HG03575 (cell line): Measurements from ENCODE around the gene GIMAP2.
"Not testable (repeated sequence)": the region's sequence is repeated elsewhere in the genome, so short reads cannot be mapped to it uniquely, and the experiment has no call there.

Source experiments
- ATAC-seq: cut with Tn5 transposase; IDR thresholded peaks from one replicate; pipeline ENCODE4 v1.9.1; 2021; ENCODE audit not compliant: unreplicated experiment, insufficient number of reproducible peaks, low FRiP score; ENCODE audit errors: extremely low read depth

GIMAP2 gene

DNA sequence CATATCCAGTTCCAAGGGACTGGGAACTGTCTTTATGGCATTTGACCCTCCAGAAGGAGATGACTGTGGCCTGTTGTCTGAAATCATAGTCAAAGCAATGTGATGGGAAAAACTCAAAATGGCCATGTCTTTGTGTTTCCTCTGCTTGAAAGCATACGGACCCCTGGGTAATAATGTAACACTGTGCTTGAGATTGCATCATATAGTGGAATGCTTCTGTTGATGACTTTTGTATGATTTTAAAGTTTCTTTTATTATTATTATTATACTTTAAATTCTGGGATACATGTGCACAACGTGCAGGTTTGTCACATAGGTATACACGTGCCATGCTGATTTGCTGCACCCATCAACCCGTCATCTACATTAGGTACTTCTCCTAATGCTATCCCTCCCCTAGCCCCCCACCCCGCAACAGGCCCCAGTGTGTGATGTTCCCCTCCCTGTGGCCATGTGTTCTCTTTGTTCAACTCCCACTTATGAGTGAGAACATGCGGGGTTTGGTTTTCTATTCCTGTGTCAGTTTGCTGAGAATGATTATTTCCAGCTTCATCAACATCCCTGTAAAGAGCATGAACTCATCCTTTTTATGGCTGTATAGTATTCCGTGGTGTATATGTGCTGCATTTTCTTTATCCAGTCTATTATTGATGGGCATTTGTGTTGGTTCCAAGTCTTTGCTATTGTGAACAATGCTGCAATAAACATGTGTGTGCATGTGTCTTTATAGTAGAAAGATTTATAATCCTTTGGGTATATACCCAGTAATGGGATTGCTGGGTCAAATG lies 13.5 kb upstream of the GIMAP2 start:
- not testable (repeated sequence) for ATAC-seq

DNA sequence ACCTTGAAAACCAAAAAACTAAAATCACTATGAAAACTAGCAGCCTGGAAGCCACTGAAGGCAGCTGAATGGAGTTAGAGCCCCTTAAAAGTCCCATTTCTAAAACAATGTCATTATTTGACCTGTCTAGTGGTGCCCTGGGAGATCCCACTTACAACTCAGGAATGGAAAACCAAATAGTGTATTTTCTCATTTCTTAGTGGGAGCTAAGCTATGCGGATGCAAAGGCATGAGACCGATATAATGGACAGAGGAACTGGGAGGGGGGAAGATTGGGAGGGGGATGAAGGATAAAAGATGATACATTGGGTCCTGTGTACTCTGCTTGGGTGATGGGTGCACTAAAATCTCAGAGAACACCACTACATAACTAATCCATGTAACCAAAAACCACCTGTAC lies 9.8 kb upstream of the GIMAP2 start:
- ATAC-seq = no peak

DNA sequence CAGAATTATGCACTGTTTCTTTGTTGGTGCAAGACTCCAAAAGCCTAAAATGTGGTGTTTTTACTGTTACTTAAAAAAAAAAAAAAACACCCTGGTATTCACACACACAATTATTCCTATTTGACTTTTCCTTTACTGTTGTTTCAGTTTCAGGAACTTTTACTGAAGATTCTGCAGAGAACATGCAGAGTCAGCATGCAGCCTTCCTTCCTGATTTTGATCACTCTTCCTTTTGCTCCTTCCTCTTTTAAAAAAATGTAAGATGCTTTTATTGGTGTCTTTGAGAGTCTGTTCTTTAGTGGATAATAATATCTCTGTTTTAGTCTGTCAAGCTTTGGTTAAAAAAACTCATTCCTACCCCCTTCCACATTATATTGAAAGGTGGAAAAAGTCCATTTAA lies 9.2 kb upstream of the GIMAP2 start:
- not testable (repeated sequence) for ATAC-seq

DNA sequence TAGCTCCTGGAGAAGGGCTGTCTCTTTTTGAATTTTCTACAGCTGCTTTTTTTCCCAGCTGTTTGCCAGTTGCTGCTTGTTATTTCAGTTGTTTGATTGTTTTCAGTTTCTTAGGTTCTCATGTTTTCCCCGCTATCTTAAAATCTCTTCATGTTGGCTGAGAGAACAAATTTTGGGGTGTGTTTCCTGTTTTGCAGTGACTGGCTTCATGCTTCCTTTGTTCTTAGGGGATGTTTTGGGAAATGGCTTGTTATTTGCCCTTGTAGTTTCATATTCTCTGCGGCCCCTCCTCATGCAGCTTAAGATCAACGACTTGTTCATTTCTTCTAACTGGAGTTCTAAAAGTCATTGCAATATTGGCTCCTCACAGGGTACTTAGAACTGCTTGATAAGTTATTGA lies 8.7 kb upstream of the GIMAP2 start:
- ATAC-seq = not testable (repeated sequence)

DNA sequence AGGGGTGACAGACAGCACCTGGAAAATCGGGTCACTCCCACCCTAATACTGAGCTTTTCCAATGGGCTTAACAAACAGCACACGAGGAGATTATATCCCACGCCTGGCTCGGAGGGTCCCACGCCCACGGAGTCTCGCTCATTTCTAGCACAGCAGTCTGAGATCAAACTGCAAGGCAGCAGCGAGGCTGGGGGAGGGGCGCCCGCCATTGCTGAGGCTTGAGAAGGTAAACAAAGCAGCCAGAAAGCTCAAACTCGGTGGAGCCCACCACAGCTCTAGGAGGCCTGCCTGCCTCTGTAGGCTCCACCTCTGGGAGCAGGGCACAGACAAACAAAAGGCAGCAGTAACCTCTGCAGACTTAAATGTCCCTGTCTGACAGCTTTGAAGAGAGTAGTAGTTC lies 6.9 kb upstream of the GIMAP2 start:
- not testable (repeated sequence) for ATAC-seq

DNA sequence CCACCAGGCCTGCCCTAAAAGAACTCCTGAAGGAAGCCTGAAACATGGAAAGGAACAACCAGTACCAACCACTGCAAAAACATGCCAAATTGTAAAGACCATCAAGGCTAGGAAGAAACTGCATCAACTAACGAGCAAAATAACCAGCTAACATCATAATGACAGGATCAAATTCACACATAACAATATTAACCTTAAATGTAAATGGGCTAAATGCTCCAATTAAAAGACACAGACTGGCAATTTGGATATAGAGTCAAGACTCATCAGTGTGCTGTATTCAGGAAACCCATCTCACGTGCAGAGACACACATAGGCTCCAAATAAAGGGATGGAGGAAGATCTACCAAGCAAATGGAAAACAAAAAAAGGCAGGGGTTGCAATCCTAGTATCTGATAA lies 5.1 kb upstream of the GIMAP2 start:
- not testable (repeated sequence) for ATAC-seq

DNA sequence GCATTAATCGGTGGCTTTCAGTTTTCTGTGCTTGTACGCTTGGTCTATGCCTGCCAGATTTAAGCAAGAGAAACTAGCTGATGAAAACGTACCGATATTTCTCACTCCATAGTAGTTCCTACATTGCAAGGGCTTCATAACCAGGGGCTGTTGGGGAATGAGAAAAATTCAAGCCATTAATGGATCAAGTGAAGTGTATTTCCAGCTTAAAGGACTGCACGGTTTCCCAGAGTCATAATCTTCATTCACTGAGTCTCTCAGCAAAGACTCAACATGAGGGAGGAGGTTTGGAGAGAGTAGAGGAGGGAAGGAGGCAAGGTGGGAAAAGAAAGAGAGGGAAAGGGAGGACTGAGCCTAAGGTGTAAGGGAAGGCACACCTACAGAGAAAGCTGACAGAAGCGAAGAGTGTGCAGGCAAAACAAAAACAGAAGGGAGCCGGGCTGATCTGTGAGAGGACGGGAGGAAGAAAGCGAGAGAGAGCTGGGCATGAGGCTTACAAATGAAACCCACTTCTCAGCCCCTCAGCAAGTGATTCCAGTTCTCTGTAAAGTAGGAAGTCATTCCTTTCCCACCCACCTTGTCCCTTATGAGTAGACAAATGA lies 625 bp downstream of the GIMAP2 start:
- no peak for ATAC-seq

DNA sequence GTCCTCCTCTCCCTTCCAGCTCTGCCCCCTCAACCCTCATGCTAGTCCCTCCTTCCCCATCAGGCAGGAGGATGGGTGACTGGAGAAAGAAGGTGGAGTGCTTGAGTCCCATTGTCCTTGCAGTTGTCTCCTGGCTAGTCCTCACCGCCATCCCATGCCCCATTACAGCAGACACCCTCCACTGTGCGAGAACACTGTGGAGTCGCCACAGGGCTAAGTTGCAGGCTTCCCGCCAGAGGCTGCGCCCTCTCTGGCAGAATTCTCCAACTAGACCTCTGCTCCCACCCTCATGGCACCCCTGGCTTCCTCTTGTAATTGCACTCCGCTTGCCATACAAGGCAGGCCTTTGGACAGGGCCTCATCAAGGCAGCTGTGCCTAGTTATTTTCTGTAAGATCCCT lies 3.1 kb downstream of the GIMAP2 start:
- no peak for ATAC-seq

DNA sequence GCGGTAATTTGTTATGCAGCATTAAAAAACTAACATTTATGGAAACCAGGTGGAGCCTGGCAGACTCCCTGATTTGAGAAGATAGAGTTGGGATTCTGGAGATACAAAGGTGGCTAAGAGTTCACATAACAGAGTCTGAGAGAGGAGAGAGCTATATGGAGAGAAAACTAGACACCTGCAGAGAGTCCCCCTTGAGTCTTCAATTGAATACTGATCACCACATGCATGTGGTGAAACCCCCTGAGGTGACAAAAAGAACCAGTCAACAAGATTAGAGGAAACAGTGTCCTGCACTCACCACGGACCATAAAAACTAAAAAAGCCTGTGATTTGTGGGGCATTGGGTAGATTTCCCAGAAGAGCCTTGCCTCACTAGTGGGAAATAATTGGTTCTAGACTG lies 10.1 kb downstream of the GIMAP2 start:
- no peak for ATAC-seq

DNA sequence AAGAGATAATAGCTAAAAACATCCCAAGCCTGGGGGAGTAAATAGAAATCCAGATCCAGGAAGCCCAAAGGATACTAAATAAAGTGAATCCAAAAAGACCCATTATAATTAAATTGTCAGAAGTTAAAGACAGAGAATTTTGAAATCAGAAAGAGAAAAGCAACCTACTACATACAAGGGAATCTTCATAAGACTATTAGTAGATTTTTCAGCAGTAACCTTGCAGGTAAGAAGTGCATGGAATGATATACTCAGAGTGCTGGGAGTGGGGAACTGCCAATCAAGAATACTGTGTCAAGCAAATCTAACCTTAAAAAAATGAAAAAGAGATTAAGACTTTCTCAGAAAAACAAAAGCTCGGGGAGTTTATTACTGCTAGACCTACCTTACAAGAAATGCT lies 17.7 kb downstream of the GIMAP2 start:
- no peak for ATAC-seq

DNA sequence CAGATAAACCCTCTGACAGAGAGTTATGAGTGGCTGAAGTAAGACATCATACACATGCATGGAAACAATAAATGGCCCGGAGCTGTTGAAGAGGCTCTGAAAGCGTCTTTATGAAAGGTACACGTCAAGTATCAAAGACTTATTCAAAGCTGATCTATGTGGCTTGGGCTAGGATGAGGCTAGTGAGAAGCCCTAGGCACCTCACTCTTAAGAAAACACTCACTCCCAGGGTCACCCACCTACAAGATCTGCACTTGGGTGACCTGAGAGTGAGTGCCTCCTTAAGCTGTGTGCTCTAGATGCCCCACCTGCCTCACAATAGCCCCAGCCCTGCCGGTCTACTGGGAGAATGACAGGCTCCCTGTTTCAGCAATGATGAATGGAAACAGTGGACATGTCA lies 29.8 kb downstream of the GIMAP2 start:
- no peak for ATAC-seq

DNA sequence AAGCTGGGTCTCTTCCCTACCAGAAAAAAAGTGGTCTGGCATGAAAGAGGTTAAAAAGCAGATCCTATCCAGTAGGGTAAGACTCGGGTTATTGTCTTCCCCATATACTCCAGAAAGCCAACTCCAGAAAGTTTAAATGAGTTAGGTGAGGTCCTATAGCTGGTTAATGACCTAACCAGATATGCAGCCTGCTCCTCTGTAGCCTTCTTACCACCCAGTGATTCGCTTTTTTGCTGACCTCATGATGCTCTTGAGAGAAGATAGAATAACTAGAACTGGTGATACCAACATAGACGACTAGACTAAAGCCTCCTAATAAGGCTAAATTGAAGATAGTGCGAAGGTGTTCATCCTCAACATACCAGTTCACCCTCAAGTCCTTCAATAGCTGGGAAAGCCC lies 30.2 kb downstream of the GIMAP2 start:
- ATAC-seq = no peak

DNA sequence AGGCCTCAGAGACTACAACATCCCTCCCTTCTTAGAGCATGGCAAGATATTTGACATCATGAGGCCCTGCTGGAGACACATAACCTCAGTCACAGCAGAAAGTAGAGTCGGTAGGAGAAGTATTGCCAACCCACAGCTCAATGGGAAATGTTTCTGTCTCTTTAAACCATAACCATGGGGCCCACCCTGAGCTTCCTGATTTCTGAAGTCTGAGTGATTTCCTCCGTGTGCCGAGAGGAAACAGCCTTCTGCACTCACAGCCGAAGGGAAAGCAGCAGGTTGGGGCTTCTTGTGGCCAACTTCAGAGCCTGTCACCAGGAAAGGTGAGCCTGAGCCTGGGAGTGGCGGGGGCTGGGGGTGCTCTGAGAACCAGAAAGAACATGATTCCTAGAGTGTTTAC lies 30.9 kb downstream of the GIMAP2 start, which contains the start of gene GIMAP1:
Gene GIMAP1, plus strand, starts transcription at position 246 of the 400 bp plus-strand sequence. CDS start 2,435 bp downstream, outside the sequence.
- ATAC-seq = no peak

DNA sequence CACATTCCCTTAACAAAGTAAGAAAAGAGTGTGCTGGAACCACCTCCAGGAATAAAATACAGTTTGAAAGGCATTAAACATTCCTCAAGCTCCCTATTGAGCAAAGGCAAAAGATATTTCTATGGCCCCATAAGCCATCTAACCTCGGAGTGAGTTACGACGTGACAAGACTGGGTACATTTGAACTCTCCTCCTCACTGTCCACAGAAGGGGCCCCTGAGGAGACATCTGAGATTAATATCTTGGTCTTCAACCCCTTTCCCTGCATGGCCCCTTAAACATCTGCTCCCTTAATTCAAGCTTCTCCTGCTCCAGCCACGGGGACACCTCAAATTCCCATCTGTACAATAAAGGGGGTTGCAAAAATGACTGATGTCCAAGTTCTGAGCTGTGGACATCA lies 31.4 kb downstream of the GIMAP2 start:
- ATAC-seq = no peak

DNA sequence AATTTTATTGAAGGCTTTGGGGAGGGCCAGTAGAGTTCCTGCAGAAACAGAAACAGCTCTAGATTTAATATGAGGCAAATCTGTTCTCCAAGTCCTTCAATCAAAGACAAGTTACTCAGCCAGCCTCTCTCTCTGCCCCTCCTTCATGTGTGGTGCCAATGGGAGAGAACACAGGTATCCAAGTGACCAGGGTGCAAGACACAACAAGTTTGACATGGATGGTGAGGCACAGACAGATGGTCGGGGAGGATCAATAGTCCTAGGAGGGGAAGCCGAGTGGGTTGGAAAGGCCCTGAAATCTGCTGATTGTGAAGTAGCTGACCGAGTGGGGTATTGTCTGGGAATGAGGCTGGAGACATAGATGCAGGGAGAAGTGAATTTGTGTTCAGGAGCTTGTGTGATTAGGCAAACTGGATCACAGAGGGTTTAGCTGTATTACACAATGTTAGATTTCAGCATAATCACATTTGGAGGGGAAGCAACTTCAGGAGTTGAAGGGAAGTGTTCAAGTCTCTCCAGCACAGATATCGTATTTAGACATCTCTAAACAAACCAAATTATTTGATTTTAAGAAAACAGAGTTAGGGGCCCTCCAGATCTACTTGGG lies 32.4 kb downstream of the GIMAP2 start:
- no peak for ATAC-seq

DNA sequence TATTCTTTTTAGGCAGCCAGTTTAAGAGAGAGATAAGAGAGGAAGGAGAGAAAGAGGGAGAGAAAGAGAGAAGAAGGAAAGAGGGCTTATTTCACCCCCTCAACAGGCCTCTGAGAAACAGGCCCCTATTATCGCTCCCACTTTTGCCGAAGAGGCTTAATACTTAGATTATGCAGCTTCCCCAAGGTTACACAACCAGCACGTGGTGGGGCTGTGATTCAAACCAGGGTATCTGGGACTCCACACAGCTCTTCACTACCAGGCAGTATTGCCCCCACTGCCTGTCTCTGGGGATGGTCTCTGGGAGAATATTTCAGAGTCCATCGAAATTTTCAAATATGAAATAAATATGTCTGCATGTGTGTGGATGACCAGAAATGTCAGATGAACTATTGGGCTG lies 33.9 kb downstream of the GIMAP2 start:
- no peak for ATAC-seq

DNA sequence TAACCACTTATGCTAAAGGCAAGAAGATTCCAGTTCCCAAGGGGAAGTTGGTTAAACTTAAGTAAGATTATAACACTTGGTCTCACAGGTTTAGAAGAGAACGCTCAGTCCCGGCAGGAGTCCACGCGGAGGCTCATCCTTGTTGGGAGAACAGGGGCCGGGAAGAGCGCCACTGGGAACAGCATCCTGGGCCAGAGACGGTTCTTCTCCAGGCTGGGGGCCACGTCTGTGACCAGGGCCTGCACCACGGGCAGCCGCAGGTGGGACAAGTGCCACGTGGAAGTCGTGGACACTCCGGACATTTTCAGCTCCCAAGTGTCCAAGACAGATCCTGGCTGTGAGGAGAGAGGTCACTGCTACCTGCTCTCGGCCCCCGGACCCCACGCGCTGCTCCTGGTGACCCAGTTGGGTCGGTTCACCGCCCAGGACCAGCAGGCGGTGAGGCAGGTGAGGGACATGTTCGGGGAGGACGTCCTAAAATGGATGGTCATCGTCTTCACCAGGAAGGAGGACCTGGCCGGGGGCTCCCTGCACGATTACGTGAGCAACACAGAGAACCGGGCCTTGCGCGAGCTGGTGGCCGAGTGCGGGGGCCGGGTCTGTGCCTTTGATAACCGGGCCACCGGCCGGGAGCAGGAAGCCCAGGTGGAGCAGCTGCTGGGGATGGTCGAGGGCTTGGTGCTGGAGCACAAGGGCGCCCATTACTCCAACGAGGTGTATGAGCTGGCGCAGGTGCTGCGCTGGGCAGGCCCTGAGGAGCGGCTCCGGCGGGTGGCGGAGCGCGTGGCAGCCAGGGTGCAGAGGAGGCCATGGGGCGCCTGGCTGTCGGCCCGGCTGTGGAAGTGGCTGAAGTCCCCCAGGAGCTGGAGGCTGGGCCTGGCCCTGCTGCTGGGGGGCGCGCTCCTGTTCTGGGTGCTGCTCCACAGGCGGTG lies 34.7 kb downstream of the GIMAP2 start:
- no peak for ATAC-seq

DNA sequence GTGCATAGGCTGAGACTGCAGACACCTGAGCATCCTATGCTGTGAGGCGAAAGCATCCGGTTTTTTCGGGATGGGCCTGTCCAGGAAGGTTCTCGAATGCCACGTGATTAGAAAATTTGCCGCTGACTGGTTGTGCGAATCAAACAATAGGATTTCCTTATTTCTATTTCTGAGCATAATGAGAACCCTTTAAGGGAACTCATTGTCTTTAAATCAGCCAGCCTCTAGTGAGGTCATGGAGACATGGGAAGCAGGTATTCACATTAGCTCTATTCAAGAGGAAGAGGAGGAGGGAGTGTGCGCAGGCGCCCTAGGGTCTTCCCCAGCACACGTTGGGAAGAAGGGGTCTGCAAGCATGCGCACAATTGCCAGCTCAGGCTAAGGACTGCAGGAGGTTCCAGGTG lies 36.5 kb downstream of the GIMAP2 start:
- no peak for ATAC-seq

DNA sequence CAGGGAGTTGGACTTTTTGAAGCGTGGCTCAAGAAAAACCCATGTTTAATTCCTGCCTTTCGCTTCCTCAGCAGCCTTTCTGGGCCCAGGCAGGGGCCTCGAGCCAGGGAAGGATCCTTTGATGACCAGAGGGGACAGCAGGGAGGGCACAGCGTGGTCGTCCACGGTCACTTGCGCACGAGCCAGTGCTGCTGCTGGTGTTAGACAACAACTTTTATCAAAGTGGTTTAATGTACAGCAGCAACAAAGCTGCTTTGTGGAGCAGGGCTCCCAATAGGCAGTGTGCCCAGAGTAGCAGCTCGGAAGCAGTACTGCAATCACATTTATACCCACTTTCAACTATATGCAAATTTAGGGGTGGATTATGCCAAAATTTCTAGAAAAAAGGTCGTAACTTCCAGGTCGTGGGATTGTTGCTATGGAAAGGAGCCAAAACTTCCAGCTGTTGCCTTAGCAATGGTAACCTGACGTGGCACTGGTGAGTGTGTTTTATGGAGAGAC lies 37.0 kb downstream of the GIMAP2 start:
- ATAC-seq = no peak
